Lung (tissue), 12 donors: ENCODE results near the gene SEC23IP. TPM values are rescaled to one million over a fixed set of nuclear protein-coding genes. Genes with fewer than 3 reads are reported as not detected.
"Not testable (repeated sequence)": the region's sequence is repeated elsewhere in the genome, so short reads cannot be mapped to it uniquely, and the experiment has no call there.

Experiments
- ATAC-seq: fragments of 200-7000 bp; cut with Tn5 transposase; one replicate; pipeline ENCODE4 v1.9.1; 2020; ENCODE audit warnings: moderate number of reproducible peaks; ENCODE audit not compliant: insufficient read depth, low FRiP score
- DNase-seq, 3 donors: peaks; one replicate each; pipeline ENCODE4 v3.0.0-alpha.2; 2013 to 2017
- H3K27ac ChIP-seq, 2 donors: one replicate each; pipeline ENCODE4 v1.5.1; 2013; ENCODE audit warnings: mild to moderate bottlenecking in 2 of 2, moderate library complexity in 2 of 2, control low read depth in 1 of 2, inconsistent platforms in 1 of 2, low read depth in 1 of 2, low read length in 1 of 2
- H3K27me3 ChIP-seq, 3 donors: one replicate each; pipeline ENCODE4 v1.5.1; 2013; ENCODE audit warnings: low read length in 2 of 3; ENCODE audit not compliant: control insufficient read depth in 3 of 3, insufficient read depth in 3 of 3
- H3K36me3 ChIP-seq, 4 donors: one replicate each; pipeline ENCODE4 v1.5.1; 2013; ENCODE audit warnings: low read length in 4 of 4, mild to moderate bottlenecking in 1 of 4, moderate library complexity in 1 of 4; ENCODE audit not compliant: control insufficient read depth in 4 of 4, insufficient read depth in 4 of 4
- H3K4me1 ChIP-seq, 5 donors: one replicate each; pipeline ENCODE4 v1.5.1; 2013; ENCODE audit warnings: low read length in 5 of 5, mild to moderate bottlenecking in 2 of 5, moderate library complexity in 1 of 5; ENCODE audit not compliant: control insufficient read depth in 5 of 5, insufficient read depth in 5 of 5
- H3K4me3 ChIP-seq: one replicate; pipeline ENCODE4 v1.5.1; 2013; ENCODE audit warnings: mild to moderate bottlenecking, control low read depth, moderate library complexity
- H3K9ac ChIP-seq, 2 donors: one replicate each; pipeline ENCODE4 v1.5.1; 2013; ENCODE audit warnings: low read length in 2 of 2, control low read depth in 1 of 2; ENCODE audit not compliant: insufficient read depth in 1 of 2
- H3K9me3 ChIP-seq, 4 donors: one replicate each; pipeline ENCODE4 v1.5.1; 2013; ENCODE audit warnings: low read length in 3 of 4, mild to moderate bottlenecking in 1 of 4, moderate library complexity in 1 of 4; ENCODE audit not compliant: control insufficient read depth in 4 of 4, insufficient read depth in 3 of 4
- WGBS, 2 donors: extraction: QIAGEN DNeasy Blood & Tissue Kit; methylation state at CpG; one replicate each; pipeline ENCODE4 v1.1.7; 2013; 5-methylcytosine and 5-hydroxymethylcytosine counted together
- polyA plus RNA-seq, 2 donors: library from polyadenylated mRNA; stranded (reverse); fragments of 200-250 nt; gene quantifications; one replicate each; pipeline ENCODE4 v1.2.1, GENCODE V29; 2013
- total RNA-seq, 2 donors: library from RNA; depleted of rRNA in 1 of 2; stranded (reverse); fragments of >200 nt in 1 of 2; gene quantifications; one replicate each; pipeline ENCODE4 v1.2.1, GENCODE V29; 2014 to 2021
- TF ChIP-seq, protein P1 (sequence below): IDR thresholded peaks from 2 replicates; pipeline ENCODE4 v1.5.1; 2012; ENCODE audit warnings: mild to moderate bottlenecking; ENCODE audit errors: control extremely low read depth, extremely low read depth
- donor health status: control.
- donor health status: control.
- donor health status: Bipolar disorder and iron deficiency.
- donor health status: healthy.
- donor health status: DM: yes; HTN: yes; CAD: no.

SEC23IP gene
- total and polyA plus RNA-seq, 4 donors, result 9.3 to 69.4 (median 30.1) TPM

DNA sequence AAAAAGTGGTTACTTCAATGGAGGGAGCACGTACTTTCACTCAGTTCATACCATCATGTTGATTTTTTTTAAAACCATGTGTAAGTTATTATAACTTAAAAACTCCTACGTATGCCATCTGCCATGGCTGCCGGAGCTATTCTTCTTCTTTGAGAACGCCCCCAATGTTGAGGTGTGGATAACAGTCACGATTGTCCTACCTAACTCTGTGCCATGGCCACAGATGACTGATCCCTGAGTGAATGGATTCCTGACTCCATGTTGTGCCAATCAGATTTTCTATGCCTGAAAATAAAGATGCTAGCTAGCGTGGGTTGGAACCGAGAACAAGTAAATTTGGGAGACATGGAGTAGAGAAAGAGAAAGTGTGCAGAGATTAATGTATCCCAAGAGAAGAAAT lies 25.2 kb upstream of the SEC23IP start:
- peaks cover 0 to 14% (median 5%) of the 10 kb centered on the region in 5 donors for H3K4me1 ChIP-seq
- peaks cover 0 to 12% (median 3%) of the 10 kb centered on the region in 4 donors for H3K36me3 ChIP-seq
- H3K27me3 ChIP-seq, result no peaks in the 10 kb centered on the region
- DNase-seq (no peak), ATAC-seq (no peak)
- TF ChIP-seq, protein P1, sequence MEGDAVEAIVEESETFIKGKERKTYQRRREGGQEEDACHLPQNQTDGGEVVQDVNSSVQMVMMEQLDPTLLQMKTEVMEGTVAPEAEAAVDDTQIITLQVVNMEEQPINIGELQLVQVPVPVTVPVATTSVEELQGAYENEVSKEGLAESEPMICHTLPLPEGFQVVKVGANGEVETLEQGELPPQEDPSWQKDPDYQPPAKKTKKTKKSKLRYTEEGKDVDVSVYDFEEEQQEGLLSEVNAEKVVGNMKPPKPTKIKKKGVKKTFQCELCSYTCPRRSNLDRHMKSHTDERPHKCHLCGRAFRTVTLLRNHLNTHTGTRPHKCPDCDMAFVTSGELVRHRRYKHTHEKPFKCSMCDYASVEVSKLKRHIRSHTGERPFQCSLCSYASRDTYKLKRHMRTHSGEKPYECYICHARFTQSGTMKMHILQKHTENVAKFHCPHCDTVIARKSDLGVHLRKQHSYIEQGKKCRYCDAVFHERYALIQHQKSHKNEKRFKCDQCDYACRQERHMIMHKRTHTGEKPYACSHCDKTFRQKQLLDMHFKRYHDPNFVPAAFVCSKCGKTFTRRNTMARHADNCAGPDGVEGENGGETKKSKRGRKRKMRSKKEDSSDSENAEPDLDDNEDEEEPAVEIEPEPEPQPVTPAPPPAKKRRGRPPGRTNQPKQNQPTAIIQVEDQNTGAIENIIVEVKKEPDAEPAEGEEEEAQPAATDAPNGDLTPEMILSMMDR, result no peak
- no peak overlapping the region for H3K27ac ChIP-seq
- no peak overlapping the region for H3K4me3 ChIP-seq
- H3K9me3 ChIP-seq, result no peaks in the 10 kb centered on the region
- H3K9ac ChIP-seq, result no peak overlapping the region
- 88 to 91% methylated on average over 7 of the region's 7 CpGs for WGBS, 2 donors

DNA sequence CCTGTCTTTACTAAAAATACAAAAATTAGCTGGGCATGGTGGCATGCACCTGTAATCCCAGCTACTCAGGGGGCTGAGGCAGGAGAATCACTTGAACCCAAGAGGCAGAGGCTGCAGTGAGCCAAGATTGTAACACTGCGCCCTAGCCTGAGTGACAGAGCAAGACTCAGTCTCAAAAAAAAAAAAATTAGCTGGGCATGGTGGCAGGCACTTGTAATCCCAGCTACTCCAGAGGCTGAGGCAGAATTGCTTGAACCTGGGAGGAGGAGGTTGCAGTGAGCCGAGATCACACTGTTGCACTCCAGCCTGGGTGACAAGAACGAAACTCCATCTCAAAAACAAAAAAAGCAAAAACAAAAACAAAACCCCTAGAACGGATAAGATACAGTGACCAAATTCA lies 23.1 kb upstream of the SEC23IP start:
- WGBS, 2 donors, result 88 to 91% methylated on average over 4 of the region's 4 CpGs
- not testable (repeated sequence) for H3K27ac ChIP-seq, H3K9ac ChIP-seq, H3K9me3 ChIP-seq, ATAC-seq, H3K27me3 ChIP-seq, DNase-seq, H3K4me3 ChIP-seq
- H3K36me3 ChIP-seq, result peaks cover 0 to 12% (median 3%) of the 10 kb centered on the region in 4 donors
- H3K4me1 ChIP-seq, result peaks cover 2 to 21% (median 9%) of the 10 kb centered on the region in 5 donors

DNA sequence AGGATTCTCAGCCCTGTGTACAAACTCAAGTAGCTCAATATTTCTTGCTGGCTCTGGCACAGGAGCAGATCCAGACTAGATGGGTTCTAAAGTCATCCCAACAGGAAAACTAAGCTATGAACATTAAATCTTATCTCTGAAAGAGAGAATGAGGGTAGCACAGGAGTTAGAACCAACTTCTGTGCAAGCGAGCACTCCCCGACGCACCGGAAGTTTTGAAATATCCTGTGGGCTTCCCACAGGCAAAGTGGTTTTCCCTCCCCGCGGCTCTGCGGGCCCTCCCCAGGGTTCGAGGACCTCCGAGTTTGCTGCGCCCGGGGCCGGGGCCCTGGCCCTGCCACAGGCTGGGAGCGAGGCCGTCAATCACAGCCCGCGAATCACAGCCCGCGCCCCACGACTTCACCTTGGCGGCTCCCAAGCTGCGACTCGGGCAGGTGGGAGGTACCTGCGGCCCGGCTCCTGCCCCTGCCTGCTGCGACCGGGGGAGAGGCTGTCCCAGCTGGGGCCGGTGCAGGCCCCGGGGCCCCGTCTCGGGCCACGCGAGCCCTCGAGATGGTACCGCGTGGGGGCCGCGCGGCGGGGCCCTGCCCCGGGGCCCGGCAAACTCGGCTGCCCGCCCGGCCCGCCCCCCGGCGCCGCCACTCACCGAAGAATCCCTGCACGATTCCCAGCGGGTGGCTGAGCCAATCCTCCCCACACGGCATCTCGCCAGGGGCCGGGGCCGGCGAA lies 20.5 kb upstream of the SEC23IP start:
- ATAC-seq, result peak; percentile 13
- 0% methylated on average over 48 to 56 of the region's 56 CpGs for WGBS, 2 donors
- no peaks in the 10 kb centered on the region for H3K27me3 ChIP-seq
- TF ChIP-seq, protein P1, result no peak
- peak; percentile 56 to 71 (median 68) for DNase-seq
- H3K4me3 ChIP-seq, result peak overlapping the region; percentile 93
- H3K27ac ChIP-seq, result peak overlapping the region; percentile 85 to 91
- peaks cover 2 to 21% (median 7%) of the 10 kb centered on the region in 5 donors for H3K4me1 ChIP-seq
- H3K36me3 ChIP-seq, result peaks cover 0 to 1% (median 0%) of the 10 kb centered on the region in 4 donors
- no peaks in the 10 kb centered on the region for H3K9me3 ChIP-seq
- peak overlapping the region; percentile 53 to 78 for H3K9ac ChIP-seq

DNA sequence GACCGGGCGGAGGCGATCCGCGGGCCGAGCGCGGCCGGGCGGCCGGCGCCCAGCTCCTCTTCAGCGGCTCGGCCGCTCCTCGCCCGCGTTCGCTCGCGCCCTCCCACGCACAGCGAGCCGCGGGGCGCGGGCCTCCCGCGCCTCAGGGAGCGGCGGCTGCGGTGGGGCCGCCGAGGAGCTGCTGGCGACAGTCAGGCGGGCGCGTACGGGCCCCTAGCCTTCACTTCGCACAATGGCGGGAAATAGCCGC lies 20.0 kb upstream of the SEC23IP start, which contains the start of gene MCMBP:
TSS of gene MCMBP (minus strand) at position 234 of the 250 bp plus-strand sequence. CDS start 259 bp downstream, outside the sequence.
- ATAC-seq, result no peak
- Histone ChIP-seq H3K27ac (peak within 1 kb of the TSS; percentile 90 to 94), H3K4me1 (peaks cover 2 to 21% (median 7%) of the 10 kb centered on the region in 5 donors), H3K36me3 (peaks cover 0 to 1% (median 0%) of the 10 kb centered on the region in 4 donors), H3K4me3 (peak within 1 kb of the TSS; percentile 93), H3K9ac (peak within 1 kb of the TSS; percentile 53 to 78), H3K27me3 (no peaks in the 10 kb centered on the region), H3K9me3 (no peaks in the 10 kb centered on the region)
- DNase-seq, result no peak
- TF ChIP-seq, protein P1, result no peak
- 0 to 1% methylated on average over 34 to 42 of the region's 42 CpGs for WGBS, 2 donors
